ENCODE data around the gene ST7L. TPM values are rescaled to one million over a fixed set of nuclear protein-coding genes. Genes with fewer than 3 reads are reported as not detected.

ST7L gene
- total and polyA plus RNA-seq, 3 donors from 2014 or later = 59.1 to 125 (median 97.2) TPM

- no peak for TF ChIP-seq POLR2A (IDR thresholded peaks at IDR 0.05)
- TF ChIP-seq, protein P1, sequence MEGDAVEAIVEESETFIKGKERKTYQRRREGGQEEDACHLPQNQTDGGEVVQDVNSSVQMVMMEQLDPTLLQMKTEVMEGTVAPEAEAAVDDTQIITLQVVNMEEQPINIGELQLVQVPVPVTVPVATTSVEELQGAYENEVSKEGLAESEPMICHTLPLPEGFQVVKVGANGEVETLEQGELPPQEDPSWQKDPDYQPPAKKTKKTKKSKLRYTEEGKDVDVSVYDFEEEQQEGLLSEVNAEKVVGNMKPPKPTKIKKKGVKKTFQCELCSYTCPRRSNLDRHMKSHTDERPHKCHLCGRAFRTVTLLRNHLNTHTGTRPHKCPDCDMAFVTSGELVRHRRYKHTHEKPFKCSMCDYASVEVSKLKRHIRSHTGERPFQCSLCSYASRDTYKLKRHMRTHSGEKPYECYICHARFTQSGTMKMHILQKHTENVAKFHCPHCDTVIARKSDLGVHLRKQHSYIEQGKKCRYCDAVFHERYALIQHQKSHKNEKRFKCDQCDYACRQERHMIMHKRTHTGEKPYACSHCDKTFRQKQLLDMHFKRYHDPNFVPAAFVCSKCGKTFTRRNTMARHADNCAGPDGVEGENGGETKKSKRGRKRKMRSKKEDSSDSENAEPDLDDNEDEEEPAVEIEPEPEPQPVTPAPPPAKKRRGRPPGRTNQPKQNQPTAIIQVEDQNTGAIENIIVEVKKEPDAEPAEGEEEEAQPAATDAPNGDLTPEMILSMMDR (IDR thresholded peaks at IDR 0.05) = no peak
- H3K4me3 ChIP-seq = no peak overlapping the region
- no peaks in the 10 kb centered on the region for H3K27me3 ChIP-seq
- no peaks in the 10 kb centered on the region for H3K9me3 ChIP-seq
- DNase-seq = no peak
- no peak overlapping the region for H3K27ac ChIP-seq
- H3K36me3 ChIP-seq (ENCODE audit: low read depth, missing control alignments) = no peaks in the 10 kb centered on the region
- no peaks in the 10 kb centered on the region for H3K4me1 ChIP-seq
- intact Hi-C loops (cut with DNase I; ENCODE audit: low total_unique reads) = no loop called here
These were observed 141.4 kb downstream of the ST7L start for GRCh38 chr1:112477550-112477949.

Small RNA genes lying within 50 kb of the gene (small RNA-seq; reads per million reads assigned to genes)
- 0 reads per million in 2 donors for gene RNU7-70P

Other genes starting within 250 kb of the ST7L start
- 10 to 100 TPM; 16.3 to 19.4 TPM for gene CTTNBP2NL, start 222.9 kb downstream of the ST7L start, total RNA-seq
- 13.8 TPM for gene CTTNBP2NL, start 222.9 kb downstream of the ST7L start, polyA plus RNA-seq (ENCODE audit: insufficient read depth, low read depth, low replicate concordance)
- 10 to 100 TPM; 10.6 to 14.7 TPM for gene WNT2B, start 110.2 kb downstream of the ST7L start, total RNA-seq
- 9.1 TPM for gene WNT2B, start 110.2 kb downstream of the ST7L start, polyA plus RNA-seq (ENCODE audit: insufficient read depth, low read depth, low replicate concordance)
- gene CAPZA1, start 691 bp upstream of the ST7L start, total RNA-seq = 100 to 1,000 TPM; 144 to 148 TPM
- gene CAPZA1, start 691 bp upstream of the ST7L start, polyA plus RNA-seq (ENCODE audit: insufficient read depth, low read depth, low replicate concordance) = 120 TPM
- gene MOV10, start 55.5 kb upstream of the ST7L start, total RNA-seq = 100 to 1,000 TPM; 240 to 245 TPM
- gene MOV10, start 55.5 kb upstream of the ST7L start, polyA plus RNA-seq (ENCODE audit: insufficient read depth, low read depth, low replicate concordance) = 137 TPM
- gene RHOC, start 88.0 kb upstream of the ST7L start, total RNA-seq = 100 to 1,000 TPM; 191 to 294 TPM
- 225 TPM for gene RHOC, start 88.0 kb upstream of the ST7L start, polyA plus RNA-seq (ENCODE audit: insufficient read depth, low read depth, low replicate concordance)
- 10 to 100 TPM; 45.5 to 88.7 TPM for gene PPM1J, start 96.2 kb upstream of the ST7L start, total RNA-seq
- 69.5 TPM for gene PPM1J, start 96.2 kb upstream of the ST7L start, polyA plus RNA-seq (ENCODE audit: insufficient read depth, low read depth, low replicate concordance)

Data from testis (tissue), 3 donors.